ENCODE measurements around the gene AGAP2.

GRCh38 chr12:57744777-57745484, 6.4 kb upstream of the AGAP2 start, which contains the start of gene TSPAN31:
- peak in 3 of 4 donors; percentile 47 to 72 (median 66) for TF ChIP-seq POLR2A (IDR thresholded peaks at IDR 0.05)
- TF ChIP-seq CTCF (IDR thresholded peaks at IDR 0.05): peak in 1 of 6 experiments; percentile 34
